Measurements from ENCODE around the gene DENND5A.

- TF ChIP-seq CTCF (IDR thresholded peaks at IDR 0.05) (no peak), POLR2A (IDR thresholded peaks at IDR 0.05) (no peak), POLR2AphosphoS5 (IDR thresholded peaks at IDR 0.05) (no peak)
These were observed 118.7 kb downstream of the DENND5A start for GRCh38 chr11:9146477-9146876.
